Forelimb muscle (tissue), 1 donor: Measurements from ENCODE around the gene EEF1AKMT4. TPM values are rescaled to one million over a fixed set of nuclear protein-coding genes. Genes with fewer than 3 reads are reported as not detected.

ENCODE experiments used
- DNase-seq: peaks from one replicate; pipeline ENCODE4 v3.0.0-alpha.2; 2013; ENCODE audit warnings: low read depth
- polyA plus RNA-seq: library from polyadenylated mRNA; unstranded; fragments of 120-200 nt; gene quantifications from one replicate; pipeline ENCODE4 v1.2.1, GENCODE V29; 2013; ENCODE audit not compliant: insufficient read length

EEF1AKMT4 gene
- polyA plus RNA-seq, 1 donor, result 1.4 TPM

DNA sequence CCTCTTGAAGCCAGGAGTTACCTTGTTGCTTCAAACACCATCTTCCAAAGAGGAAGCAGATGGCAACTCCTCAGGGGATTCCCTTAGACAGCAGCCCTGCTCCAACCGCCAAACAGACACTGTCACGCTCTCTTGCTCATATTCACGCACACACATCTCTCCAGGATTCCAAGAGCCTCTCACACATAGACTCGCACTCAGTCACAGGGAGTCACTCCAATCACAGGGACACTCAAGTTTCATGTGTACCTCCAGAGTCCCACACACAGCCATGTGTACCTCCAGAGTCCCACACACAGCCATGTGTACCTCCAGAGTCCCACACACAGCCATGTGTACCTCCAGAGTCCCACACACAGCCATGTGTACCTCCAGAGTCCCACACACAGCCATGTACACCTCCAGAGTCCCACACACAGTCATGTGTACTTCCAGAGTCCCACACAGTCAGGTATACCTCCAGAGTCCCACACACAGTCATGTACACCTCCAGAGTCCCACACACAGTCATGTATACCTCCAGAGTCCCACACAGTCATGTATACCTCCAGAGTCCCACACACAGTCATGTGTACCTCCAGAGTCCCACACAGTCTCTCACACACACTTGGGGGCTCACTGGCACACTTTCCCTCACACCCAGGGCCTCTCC lies 14.0 kb upstream of the EEF1AKMT4 start:
- DNase-seq, result no peak

GRCh38 chr3:184236033-184236410 lies 13.4 kb upstream of the EEF1AKMT4 start:
- DNase-seq, result no peak

DNA sequence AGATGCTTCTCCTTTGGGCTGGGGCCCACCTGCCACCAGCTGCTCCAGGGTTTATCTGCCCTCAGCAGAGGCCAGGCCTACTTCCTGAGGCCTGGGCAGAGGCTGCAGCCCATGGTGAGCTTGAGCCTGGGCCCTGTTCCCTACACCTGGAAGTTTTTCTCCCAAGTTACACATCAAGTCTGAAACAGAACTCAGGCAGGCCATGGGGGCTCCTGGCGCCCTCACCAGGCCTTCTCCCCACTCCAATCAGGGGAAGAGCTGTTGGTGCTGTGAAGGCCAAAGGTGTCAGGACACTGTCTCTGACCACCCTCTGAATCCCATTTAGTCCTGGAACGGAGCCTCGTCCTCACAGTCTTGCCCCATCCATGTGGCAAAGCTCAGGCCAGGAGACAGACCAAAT lies 12.8 kb upstream of the EEF1AKMT4 start:
- no peak for DNase-seq

GRCh38 chr3:184237211-184237610 lies 12.3 kb upstream of the EEF1AKMT4 start:
- no peak for DNase-seq

DNA sequence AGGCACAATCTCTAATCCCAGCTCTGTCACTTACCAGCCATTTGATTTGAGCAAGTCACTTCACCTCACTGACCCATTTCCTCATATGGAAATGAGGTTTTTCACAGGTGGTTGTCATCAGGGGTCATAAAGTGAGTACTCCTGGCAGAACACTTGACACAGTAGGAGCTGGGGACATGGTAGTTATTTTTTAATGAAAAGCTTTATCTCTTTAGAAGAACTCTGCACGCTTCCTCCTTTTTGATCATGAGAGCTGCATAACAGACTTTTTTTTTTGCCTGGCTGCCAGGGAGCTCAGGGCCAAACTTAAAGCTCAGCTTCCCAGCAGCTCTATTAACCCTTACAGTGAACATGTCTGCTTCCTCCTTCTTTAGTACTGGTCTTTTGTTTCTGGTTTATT lies 11.7 kb upstream of the EEF1AKMT4 start:
- no peak for DNase-seq

- no peak for DNase-seq
These were observed 11.1 kb upstream of the EEF1AKMT4 start for GRCh38 chr3:184238246-184238818.

- no peak for DNase-seq
These were observed 10.3 kb upstream of the EEF1AKMT4 start for GRCh38 chr3:184239221-184239620.

DNA sequence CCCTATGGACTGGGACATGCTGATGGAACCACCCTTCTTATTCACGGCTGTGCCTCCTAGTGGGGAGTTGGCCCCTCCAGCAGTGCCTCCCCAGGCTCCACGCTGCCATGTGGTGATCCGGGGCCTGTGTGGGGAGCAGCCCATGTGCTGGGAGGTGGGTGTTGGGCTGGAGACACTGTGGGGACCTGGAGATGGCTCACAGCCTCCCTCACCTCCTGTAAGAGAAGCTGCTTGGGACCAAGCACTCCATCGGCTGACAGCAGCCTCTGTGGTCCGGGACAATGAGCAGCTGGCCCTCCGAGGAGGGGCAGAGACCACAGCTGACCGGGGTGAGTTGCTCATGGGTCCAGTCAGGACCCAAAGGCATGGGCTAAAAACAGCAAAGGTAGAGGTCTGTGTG lies 9.8 kb upstream of the EEF1AKMT4 start:
- no peak for DNase-seq

DNA sequence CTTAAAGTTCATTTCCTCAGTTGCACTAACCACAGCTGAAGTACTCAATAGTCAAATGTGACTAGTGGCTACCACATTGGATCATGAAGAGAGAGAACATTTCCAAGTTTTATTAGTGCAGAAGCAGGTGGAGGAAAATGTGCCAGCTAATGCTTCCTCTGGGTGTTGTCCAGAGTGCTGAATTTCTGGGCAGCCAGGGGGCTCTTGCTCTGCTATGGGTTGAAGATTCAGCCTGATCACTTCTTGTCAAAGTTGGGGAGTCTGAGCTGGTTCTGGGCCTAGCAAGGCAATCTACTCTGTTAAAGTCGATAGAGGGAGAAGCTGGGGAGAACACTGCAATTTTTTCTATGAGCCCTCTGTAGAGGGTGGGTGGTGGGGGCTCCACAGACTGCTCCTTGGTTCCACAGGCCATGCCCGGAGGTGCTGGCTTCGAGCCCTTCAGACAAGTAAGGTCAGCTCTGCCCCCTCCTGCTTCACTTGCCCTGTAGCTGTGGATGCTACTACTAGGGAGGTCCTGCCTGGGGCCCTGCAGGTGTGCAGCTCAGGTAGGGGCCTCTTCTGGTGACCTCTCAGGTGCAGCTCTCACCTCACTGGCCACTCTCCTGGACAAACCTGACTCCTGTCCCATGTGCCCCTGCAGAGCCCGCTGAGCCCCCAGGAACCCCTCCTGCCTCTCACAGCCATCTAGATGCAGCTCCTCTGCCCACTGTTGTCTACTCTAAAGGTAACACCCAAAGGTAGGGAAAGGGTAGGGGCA lies 8.9 kb upstream of the EEF1AKMT4 start:
- DNase-seq, result no peak

DNA sequence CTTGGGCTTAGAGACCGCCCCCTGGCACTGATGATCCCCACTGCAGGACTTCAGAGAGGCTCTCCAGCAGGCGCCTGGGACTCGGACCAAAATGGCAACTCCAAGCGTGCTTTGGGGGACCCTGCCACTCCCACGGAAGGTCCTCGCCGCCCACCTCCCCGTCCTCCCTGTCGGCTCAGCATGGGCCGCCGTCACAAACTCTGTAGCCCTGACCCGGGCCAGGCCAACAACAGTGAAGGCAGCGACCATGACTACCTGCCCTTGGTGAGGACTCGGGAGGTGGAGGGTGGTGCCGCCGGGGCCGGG lies 8.4 kb upstream of the EEF1AKMT4 start:
- DNase-seq, result no peak

- DNase-seq, result no peak
These were observed 7.8 kb upstream of the EEF1AKMT4 start for GRCh38 chr3:184241447-184242296.

- no peak for DNase-seq
These were observed 7.2 kb upstream of the EEF1AKMT4 start for GRCh38 chr3:184242297-184242685.

- peak; percentile 46 for DNase-seq
These were observed 739 bp upstream of the EEF1AKMT4 start, which contains the start of gene ALG3 for GRCh38 chr3:184248454-184249411. Gene ALG3, minus strand, starts transcription at chr3:184248962. Its CDS starts 22 bp downstream, at chr3:184248940.

GRCh38 chr3:184250167-184250828 lies 826 bp downstream of the EEF1AKMT4 start:
- DNase-seq, result no peak

DNA sequence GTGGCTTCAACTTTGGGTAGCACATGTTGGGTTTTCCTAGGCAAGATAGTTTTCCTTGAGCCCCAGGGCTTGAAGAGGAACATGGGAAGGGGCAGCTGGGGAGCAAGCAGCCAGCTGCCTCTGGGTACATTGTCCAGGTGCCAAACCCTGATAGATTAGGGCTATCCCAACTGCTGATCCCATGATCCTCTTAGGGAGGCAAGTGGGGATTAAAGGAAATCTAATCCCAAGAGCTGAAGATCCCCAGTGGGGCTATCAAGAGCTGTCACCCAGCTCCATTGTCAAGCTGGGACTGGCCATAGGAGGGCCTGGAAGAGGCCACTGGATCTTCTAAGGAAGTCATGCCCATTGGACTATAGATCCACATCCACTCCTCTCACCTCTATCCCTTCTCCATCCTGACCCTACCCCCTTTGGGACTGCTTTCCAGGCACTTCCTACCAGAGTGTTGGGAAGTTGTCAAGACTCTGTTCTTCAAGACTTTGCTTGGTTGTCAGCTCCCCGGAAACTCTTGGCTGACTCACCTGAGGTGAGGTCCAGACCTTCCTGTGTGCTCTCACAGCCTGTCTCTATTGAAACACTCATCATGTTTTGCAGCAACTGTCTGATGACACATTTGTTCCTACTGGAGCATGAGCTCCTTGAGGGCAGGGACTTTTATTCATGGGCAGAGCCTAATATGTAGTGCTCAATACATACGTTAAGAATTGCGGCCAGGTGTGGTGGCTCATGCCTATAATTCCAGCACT lies 6.0 kb downstream of the EEF1AKMT4 start:
- no peak for DNase-seq

DNA sequence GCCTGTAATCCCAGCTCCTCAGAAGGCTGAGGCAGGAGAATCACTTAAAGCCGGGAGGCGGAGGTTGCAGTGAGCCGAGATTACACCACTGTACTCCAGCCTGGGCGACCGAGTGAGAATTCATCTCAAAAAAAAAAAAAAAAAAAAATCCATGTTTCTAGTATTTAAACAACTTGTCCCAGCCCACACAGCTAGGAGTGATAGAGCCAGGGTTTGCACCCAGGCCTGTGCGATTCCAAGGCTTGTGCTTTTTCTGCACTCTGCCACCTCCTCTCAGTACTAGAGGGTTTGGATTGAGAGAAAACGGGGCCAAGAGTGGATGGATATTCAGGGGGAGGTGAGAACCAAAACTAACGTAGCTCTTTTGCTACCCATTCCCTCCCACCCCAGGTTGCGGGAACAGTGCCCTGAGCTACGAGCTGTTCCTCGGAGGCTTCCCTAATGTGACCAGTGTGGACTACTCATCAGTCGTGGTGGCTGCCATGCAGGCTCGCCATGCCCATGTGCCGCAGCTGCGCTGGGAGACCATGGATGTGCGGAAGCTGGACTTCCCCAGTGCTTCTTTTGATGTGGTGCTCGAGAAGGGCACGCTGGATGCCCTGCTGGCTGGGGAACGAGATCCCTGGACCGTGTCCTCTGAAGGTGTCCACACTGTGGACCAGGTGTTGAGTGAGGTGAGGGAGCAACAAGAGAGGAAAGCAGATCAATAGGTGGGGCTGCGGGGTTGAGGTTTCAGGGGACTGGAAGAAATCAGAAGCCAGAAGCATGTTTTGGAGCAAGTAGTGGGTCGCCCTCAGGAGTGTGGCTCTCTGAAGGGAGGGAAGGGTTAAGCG lies 7.8 kb downstream of the EEF1AKMT4 start:
- DNase-seq, result no peak

DNA sequence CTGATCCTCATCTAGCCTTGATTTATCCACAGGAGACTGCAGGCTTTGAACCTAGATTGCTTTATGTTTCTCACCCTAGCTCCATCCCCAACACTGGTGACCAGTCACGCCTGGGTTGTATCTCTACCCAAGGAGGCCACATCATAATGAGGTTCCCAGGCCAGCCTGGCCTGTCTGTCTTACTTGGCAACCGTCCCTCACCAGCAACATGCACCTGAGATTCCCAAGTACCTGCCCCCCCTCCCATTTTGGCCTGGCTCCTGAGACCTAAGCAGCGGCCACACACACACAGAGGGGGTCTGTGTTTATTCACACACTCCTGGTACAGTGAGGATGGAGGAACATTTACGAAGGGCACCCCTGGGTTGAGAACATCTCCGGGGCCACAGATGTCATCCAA lies 9.5 kb downstream of the EEF1AKMT4 start:
- no peak for DNase-seq

GRCh38 chr3:184259396-184259877 lies 10.0 kb downstream of the EEF1AKMT4 start:
- no peak for DNase-seq
